Nephron (organoid): ENCODE measurements around the gene FAM187B.
A peak's percentile ranks its signal among the peaks of the same experiment; 100 is the strongest.

Experiments used
- H3K27ac Mint-ChIP-seq, 3 experiments: 2 replicates each; pipeline ENCODE4 v1.8.0; 2020; ENCODE audit warnings: mixed read lengths in 3 of 3, mild to moderate bottlenecking in 2 of 3, moderate library complexity in 1 of 3
- H3K27me3 Mint-ChIP-seq: 2 replicates; pipeline ENCODE4 v1.8.0; 2021; ENCODE audit warnings: low read depth, mild to moderate bottlenecking, moderate library complexity, mixed read lengths
- H3K36me3 Mint-ChIP-seq: 2 replicates; pipeline ENCODE4 v1.8.0; 2020; ENCODE audit warnings: low read depth, mixed read lengths
- H3K4me1 Mint-ChIP-seq: 2 replicates; pipeline ENCODE4 v1.8.0; 2020; ENCODE audit warnings: mixed read lengths
- H3K4me3 Mint-ChIP-seq, 3 experiments: 2 replicates each; pipeline ENCODE4 v1.8.0; 2020; ENCODE audit warnings: mild to moderate bottlenecking in 3 of 3, mixed read lengths in 3 of 3, moderate library complexity in 2 of 3
- H3K9me3 Mint-ChIP-seq: 2 replicates; pipeline ENCODE4 v1.8.0; 2020; ENCODE audit warnings: mixed read lengths
- CTCF ChIP-seq, 3 experiments: fragments of 200-600 bp; sonication (generic); IDR thresholded peaks; one replicate each; pipeline ENCODE4 v1.5.0; 2021; ENCODE audit warnings: antibody characterized with exemption in 3 of 3; ENCODE audit not compliant: unreplicated experiment in 3 of 3

The FAM187B gene

GRCh38 chr19:35264268-35265125 lies 36.0 kb upstream of the FAM187B start:
- Mint-ChIP-seq H3K36me3 (peaks cover 10% of the 10 kb centered on the region), H3K27me3 (no peaks in the 10 kb centered on the region), H3K9me3 (no peaks in the 10 kb centered on the region), H3K4me3 (peak overlapping the region; percentile 31 to 88 (median 81)), H3K27ac (peak overlapping the region; percentile 51 to 91 (median 84)), H3K4me1 (peaks cover 11% of the 10 kb centered on the region)
- TF ChIP-seq CTCF (IDR thresholded peaks at IDR 0.05; ENCODE audit: unreplicated experiment in 3 of 3), result no peak

GRCh38 chr19:35262101-35262761 lies 33.7 kb upstream of the FAM187B start:
- H3K9me3 Mint-ChIP-seq, result no peaks in the 10 kb centered on the region
- peaks cover 10% of the 10 kb centered on the region for H3K36me3 Mint-ChIP-seq
- H3K4me3 Mint-ChIP-seq, result no peak overlapping the region
- H3K27ac Mint-ChIP-seq, result no peak overlapping the region
- H3K27me3 Mint-ChIP-seq, result no peaks in the 10 kb centered on the region
- TF ChIP-seq CTCF (IDR thresholded peaks at IDR 0.05; ENCODE audit: unreplicated experiment in 3 of 3), result no peak
- peaks cover 11% of the 10 kb centered on the region for H3K4me1 Mint-ChIP-seq

- Mint-ChIP-seq H3K27me3 (no peaks in the 10 kb centered on the region), H3K4me1 (peaks cover 11% of the 10 kb centered on the region)
- no peak for TF ChIP-seq CTCF (IDR thresholded peaks at IDR 0.05; ENCODE audit: unreplicated experiment in 3 of 3)
These were observed 33.0 kb upstream of the FAM187B start for GRCh38 chr19:35261356-35262100.

GRCh38 chr19:35260694-35261304 lies 32.3 kb upstream of the FAM187B start:
- H3K27me3 Mint-ChIP-seq, result no peaks in the 10 kb centered on the region
- peak overlapping the region in 1 of 3 experiments; percentile 48 for H3K27ac Mint-ChIP-seq
- TF ChIP-seq CTCF (IDR thresholded peaks at IDR 0.05; ENCODE audit: unreplicated experiment in 3 of 3), result no peak
- peak overlapping the region in 1 of 3 experiments; percentile 29 for H3K4me3 Mint-ChIP-seq
- peaks cover 11% of the 10 kb centered on the region for H3K4me1 Mint-ChIP-seq
- H3K36me3 Mint-ChIP-seq, result peaks cover 10% of the 10 kb centered on the region
- no peaks in the 10 kb centered on the region for H3K9me3 Mint-ChIP-seq

More at GRCh38 chr19:35261356-35262100, 33.0 kb upstream of the FAM187B start:
- H3K4me3 Mint-ChIP-seq, result no peak overlapping the region
- H3K9me3 Mint-ChIP-seq, result no peaks in the 10 kb centered on the region
- no peak overlapping the region for H3K27ac Mint-ChIP-seq
- peaks cover 10% of the 10 kb centered on the region for H3K36me3 Mint-ChIP-seq

- Mint-ChIP-seq H3K4me3 (no peak overlapping the region), H3K27me3 (peaks cover 9% of the 10 kb centered on the region), H3K27ac (peak overlapping the region in 1 of 3 experiments; percentile 60), H3K36me3 (peaks cover 17% of the 10 kb centered on the region), H3K9me3 (no peaks in the 10 kb centered on the region), H3K4me1 (peaks cover 5% of the 10 kb centered on the region)
- no peak for TF ChIP-seq CTCF (IDR thresholded peaks at IDR 0.05; ENCODE audit: unreplicated experiment in 3 of 3)
These were observed 28.5 kb upstream of the FAM187B start for GRCh38 chr19:35257113-35257461.
